Right lobe of liver (tissue), 6 donors: ENCODE results near the gene FYN. TPM values are rescaled to one million over a fixed set of nuclear protein-coding genes. Genes with fewer than 3 reads are reported as not detected.
A peak's percentile ranks its signal among the peaks of the same experiment; 100 is the strongest.

Experiments
- ATAC-seq, 4 donors: fragments of 200-7000 bp; cut with Tn5 transposase; one replicate each; pipeline ENCODE4 v1.9.1; 2020; ENCODE audit warnings: mild to moderate bottlenecking in 4 of 4, moderate library complexity in 4 of 4
- DNase-seq, 3 donors: peaks; one replicate each; pipeline ENCODE4 v3.0.0-alpha.2; 2020
- H3K27ac ChIP-seq, 3 donors: fragments of 200-600 bp; one replicate each; pipeline ENCODE4 v1.8.0; 2022
- H3K27me3 ChIP-seq, 2 donors: fragments of 200-600 bp; one replicate each; pipeline ENCODE4 v1.8.0; 2022
- H3K36me3 ChIP-seq, 4 donors: fragments of 200-600 bp; sonication (generic) in 1 of 4; one replicate each; pipeline versions ENCODE4 v1.5.1 to v1.8.0; 2017 to 2022; ENCODE audit warnings: control low read depth in 1 of 4
- H3K4me1 ChIP-seq, 4 donors: fragments of 200-600 bp; sonication (generic) in 1 of 4; one replicate each; pipeline versions ENCODE4 v1.5.1 to v1.8.0; 2017 to 2022; ENCODE audit warnings: control low read depth in 1 of 4
- H3K4me3 ChIP-seq, 3 donors: fragments of 200-600 bp; one replicate each; pipeline ENCODE4 v1.8.0; 2022
- H3K9me3 ChIP-seq, 4 donors: fragments of 200-600 bp; sonication (generic) in 1 of 4; one replicate each; pipeline versions ENCODE4 v1.5.1 to v1.8.0; 2017 to 2022; ENCODE audit warnings: control low read depth in 1 of 4
- CTCF ChIP-seq, 4 donors: fragments of 200-600 bp in 3 of 4; fragments of 450-650 bp in 1 of 4; IDR thresholded peaks; one replicate each; pipeline versions ENCODE4 v1.5.1 to v1.8.0; 2016 to 2022; ENCODE audit warnings: antibody characterized with exemption in 4 of 4, mild to moderate bottlenecking in 2 of 4
- POLR2A ChIP-seq: fragments of 450-650 bp; IDR thresholded peaks from one replicate; pipeline ENCODE4 v1.6.1; 2017; ENCODE audit warnings: antibody characterized with exemption, mild to moderate bottlenecking
- WGBS: methylation state at CpG from one replicate; pipeline ENCODE4 v1.1.6; 2018; ENCODE audit warnings: low coverage, low lambda C conversion rate; ENCODE audit not compliant: insufficient coverage; ENCODE audit errors: missing lambda C conversion rate; 5-methylcytosine and 5-hydroxymethylcytosine counted together
- intact Hi-C, 2 donors: fragments of 100-400 bp; cut with DNase I; formaldehyde crosslinking; loops; one replicate each; pipeline versions ENCODE4 v1.11.2 to v1.14.1; 2022
- total RNA-seq, 6 experiments: library from RNA; depleted of rRNA in 2 of 6; stranded (reverse); fragments of >200 nt in 2 of 6; fragmentation: NEBNext Ultra II Directional in 3 of 6; extraction: Animal tissue kit (Norgen Biotek cat#: 25700) in 3 of 6; gene quantifications; one replicate each; pipeline versions ENCODE4 v1.1.0 to v1.2.4, GENCODE V29; 2016 to 2023
- donor health status: DM: no; HTN: yes; CAD: no.
- donor health status: DM: no; HTN: no; CAD: no.
- donor health status: DM: no; HTN: no; CAD: no.
- donor health status: DM: no; HTN: yes; CAD: no.
- donor health status: DM: no; HTN: yes; CAD: no.

Gene FYN
- total RNA-seq, 6 experiments from 2014 or later, result 16.8 to 33.7 (median 23.5) TPM

- no peak overlapping the region for H3K4me3 ChIP-seq
- DNase-seq (no peak), ATAC-seq (no peak)
- H3K27ac ChIP-seq, result no peak overlapping the region
- no peaks in the 10 kb centered on the region for H3K9me3 ChIP-seq
- intact Hi-C loops, result no loop called here
- WGBS, result 73% methylated on average over 3 of the region's 3 CpGs
- peaks cover 0 to 6% (median 0%) of the 10 kb centered on the region in 4 donors for H3K4me1 ChIP-seq
- TF ChIP-seq POLR2A (no peak), CTCF (IDR thresholded peaks at IDR 0.05) (peak; percentile 13 to 19 (median 16))
- no peaks in the 10 kb centered on the region for H3K27me3 ChIP-seq
- H3K36me3 ChIP-seq, result no peaks in the 10 kb centered on the region
These were observed 145.4 kb downstream of the FYN start for GRCh38 chr6:111727802-111728201.

GRCh38 chr6:111727041-111727440, 146.2 kb downstream of the FYN start:
- intact Hi-C loops, result no loop called here
- H3K4me3 ChIP-seq, result no peak overlapping the region
- no peaks in the 10 kb centered on the region for H3K36me3 ChIP-seq
- 97% methylated on average over 4 of the region's 5 CpGs for WGBS
- no peaks in the 10 kb centered on the region for H3K9me3 ChIP-seq
- DNase-seq, result no peak
- TF ChIP-seq CTCF (IDR thresholded peaks at IDR 0.05) (no peak), POLR2A (no peak)
- ATAC-seq, result no peak
- peaks cover 0 to 13% (median 0%) of the 10 kb centered on the region in 4 donors for H3K4me1 ChIP-seq
- H3K27ac ChIP-seq, result no peak overlapping the region
- no peaks in the 10 kb centered on the region for H3K27me3 ChIP-seq

- DNase-seq, result no peak
- Histone ChIP-seq H3K4me1 (peaks cover 0 to 14% (median 0%) of the 10 kb centered on the region in 4 donors), H3K4me3 (no peak overlapping the region), H3K9me3 (no peaks in the 10 kb centered on the region), H3K27me3 (no peaks in the 10 kb centered on the region), H3K27ac (no peak overlapping the region), H3K36me3 (no peaks in the 10 kb centered on the region)
- 94% methylated on average over 6 of the region's 7 CpGs for WGBS
- TF ChIP-seq CTCF (IDR thresholded peaks at IDR 0.05) (no peak), POLR2A (no peak)
- intact Hi-C loops, result no loop called here
- ATAC-seq, result no peak
These were observed 147.7 kb downstream of the FYN start for GRCh38 chr6:111725446-111726112.

GRCh38 chr6:111724505-111724904, 148.7 kb downstream of the FYN start:
- Histone ChIP-seq H3K9me3 (no peaks in the 10 kb centered on the region), H3K4me3 (no peak overlapping the region), H3K4me1 (peaks cover 0 to 11% (median 0%) of the 10 kb centered on the region in 4 donors), H3K27me3 (no peaks in the 10 kb centered on the region), H3K36me3 (no peaks in the 10 kb centered on the region), H3K27ac (no peak overlapping the region)
- intact Hi-C loops, result no loop called here
- ATAC-seq, result peak; percentile 16 to 47 (median 22)
- 36% methylated on average over 3 of the region's 3 CpGs for WGBS
- no peak for TF ChIP-seq CTCF (IDR thresholded peaks at IDR 0.05)
- no peak for TF ChIP-seq POLR2A
- DNase-seq, result no peak
